HL-60 (cell line): ENCODE results near the gene ADAMTS14.

ENCODE experiments used
- POLR2AphosphoS5 ChIP-seq: IDR thresholded peaks from 2 replicates; pipeline ENCODE4 v1.6.1; 2012; ENCODE audit warnings: low read depth
- TF ChIP-seq, protein P1 (sequence below): IDR thresholded peaks from one replicate; pipeline ENCODE4 v1.5.1; 2011; ENCODE audit warnings: low read length, control low read depth, inconsistent platforms; ENCODE audit not compliant: insufficient read depth

- TF ChIP-seq POLR2AphosphoS5 = no peak
- TF ChIP-seq, protein P1, sequence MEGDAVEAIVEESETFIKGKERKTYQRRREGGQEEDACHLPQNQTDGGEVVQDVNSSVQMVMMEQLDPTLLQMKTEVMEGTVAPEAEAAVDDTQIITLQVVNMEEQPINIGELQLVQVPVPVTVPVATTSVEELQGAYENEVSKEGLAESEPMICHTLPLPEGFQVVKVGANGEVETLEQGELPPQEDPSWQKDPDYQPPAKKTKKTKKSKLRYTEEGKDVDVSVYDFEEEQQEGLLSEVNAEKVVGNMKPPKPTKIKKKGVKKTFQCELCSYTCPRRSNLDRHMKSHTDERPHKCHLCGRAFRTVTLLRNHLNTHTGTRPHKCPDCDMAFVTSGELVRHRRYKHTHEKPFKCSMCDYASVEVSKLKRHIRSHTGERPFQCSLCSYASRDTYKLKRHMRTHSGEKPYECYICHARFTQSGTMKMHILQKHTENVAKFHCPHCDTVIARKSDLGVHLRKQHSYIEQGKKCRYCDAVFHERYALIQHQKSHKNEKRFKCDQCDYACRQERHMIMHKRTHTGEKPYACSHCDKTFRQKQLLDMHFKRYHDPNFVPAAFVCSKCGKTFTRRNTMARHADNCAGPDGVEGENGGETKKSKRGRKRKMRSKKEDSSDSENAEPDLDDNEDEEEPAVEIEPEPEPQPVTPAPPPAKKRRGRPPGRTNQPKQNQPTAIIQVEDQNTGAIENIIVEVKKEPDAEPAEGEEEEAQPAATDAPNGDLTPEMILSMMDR = no peak
Measured at GRCh38 chr10:70692043-70692603, 19.8 kb downstream of the ADAMTS14 start.
